Stimulated activated CD4-positive, alpha-beta T cell treated with anti-CD3 and anti-CD28 coated beads, TNF-alpha, amount 100 ng/mL, for 4 hours (primary cell): ENCODE results near the gene FRY.

ENCODE experiments used
- DNase-seq, 3 experiments: peaks; one replicate each; pipeline ENCODE4 v3.0.0-alpha.2; 2020; ENCODE audit warnings: low read depth in 3 of 3

The FRY gene

DNA sequence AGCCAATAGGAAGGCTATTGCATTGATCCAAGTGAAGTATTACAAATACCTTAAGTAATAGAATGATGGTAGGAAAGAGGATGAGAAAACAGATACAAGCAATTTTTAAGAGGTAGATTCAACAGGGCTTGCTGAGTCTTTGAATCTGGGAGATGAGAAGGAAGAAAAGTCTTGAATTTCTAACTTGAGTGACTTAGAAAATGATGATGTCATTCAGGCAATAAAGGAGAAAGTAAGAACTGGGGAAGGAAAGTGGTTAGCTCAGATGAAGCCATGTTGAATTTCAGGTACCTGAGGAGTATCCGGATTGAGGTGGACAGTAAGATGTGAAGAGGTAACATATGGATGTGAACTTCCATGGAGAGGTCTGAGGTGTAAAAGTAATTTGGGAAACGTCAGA is 15.5 kb upstream of the FRY start:
- no peak for DNase-seq

DNA sequence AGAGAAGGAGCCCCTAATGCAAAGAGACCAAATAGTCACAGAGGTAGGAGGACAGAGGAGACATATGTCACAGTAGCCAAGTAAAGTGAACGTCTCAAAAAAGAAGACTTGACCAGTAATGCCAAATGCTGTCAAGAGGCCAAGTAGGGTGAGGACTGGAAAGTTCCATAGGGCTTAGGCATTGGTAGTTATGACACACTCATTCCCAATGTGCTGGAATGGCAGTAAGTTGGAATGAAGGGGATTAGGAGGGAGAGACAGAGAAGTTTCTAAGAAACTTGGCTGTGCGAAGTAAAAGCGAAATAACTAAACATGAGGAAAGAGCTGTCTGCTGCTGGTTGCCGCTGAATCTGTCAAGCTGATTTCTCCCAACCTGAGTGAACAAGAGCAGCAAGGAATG is 14.9 kb upstream of the FRY start:
- no peak for DNase-seq

DNA sequence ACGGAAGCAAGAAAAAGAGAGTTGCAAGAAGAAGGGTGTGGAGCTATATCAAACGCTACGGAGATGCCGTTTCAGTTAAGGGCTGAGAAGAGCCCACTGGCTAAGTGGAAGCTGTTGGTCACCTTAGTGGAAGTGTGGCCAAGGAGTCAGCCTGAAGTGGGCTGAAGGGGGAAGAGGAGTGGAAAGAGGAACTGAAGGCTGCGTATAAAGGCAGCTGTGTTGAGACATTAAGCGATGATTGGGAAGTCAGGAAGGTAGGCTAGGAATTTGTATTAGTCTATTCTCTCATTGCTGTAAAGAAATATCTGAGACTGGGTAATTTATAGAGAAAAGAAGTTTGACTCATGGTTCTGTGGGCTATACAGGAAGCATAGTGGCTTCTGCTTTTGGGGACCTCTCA is 14.1 kb upstream of the FRY start:
- no peak for DNase-seq

DNA sequence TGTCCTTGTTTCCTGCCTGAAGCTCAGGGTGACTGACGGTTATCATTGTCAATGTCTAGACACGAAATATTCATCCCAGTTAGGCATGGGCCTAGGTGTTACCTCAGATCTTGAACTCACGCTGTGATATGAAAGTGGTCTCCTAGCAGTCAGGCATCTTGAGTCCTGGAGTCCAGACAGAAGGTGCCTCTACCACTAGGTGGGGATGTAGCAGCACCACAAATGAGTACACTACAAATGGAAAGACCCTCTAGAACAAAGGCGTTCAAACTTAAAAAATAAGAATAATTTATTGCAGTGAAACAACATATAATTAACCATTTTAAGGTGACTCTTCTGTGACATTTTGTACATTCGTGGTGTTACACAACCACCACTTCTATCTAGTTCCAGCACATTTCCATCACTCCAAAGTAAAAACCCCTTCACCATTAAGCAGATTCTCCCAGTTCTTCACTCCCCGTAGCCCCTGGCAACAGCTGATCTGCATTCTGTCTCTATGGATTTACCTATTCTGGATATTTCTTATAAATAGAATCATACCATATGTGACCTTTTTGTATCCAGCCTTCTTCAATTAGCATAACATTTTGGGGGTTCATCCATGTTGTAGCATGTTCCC is 11.9 kb upstream of the FRY start:
- DNase-seq: no peak

DNA sequence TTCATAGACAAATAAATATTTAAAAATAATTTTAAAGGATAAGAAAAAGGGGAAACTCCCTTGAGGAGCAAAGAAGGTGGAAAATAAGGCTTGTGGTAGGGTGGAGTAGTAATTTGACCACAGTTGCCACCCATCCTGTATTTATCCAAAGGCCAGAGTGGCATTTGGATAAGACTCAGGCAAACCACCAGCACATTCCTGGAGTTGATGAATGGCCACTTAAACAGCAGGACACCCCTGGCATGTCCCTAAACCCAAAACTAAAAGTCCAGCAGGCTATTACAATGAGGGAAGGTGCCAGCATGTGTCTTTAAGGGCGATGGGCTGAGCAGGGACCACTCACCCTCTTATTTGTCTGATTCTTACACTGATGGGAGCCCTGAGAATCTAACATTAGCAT is 9.8 kb upstream of the FRY start:
- DNase-seq: no peak

DNA sequence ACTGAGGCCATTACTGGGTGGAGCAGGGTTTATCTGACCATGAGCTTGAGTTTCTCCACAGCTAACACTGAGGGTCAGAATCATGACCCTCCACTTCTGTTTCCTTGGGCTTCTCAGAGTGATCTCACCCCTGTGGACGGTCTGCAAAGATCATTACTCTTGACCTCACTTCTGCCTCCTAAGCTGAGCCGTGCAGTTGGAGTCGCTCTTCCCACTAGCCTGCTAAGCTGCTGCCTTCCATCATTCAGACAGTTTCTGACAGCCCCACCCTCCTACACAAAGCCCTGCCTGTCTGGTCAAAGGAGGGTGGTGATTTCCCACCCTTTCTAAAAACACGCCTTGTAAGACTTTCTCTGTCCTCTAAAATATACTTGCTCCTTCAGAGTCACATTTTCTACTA is 9.3 kb upstream of the FRY start:
- DNase-seq: no peak

DNA sequence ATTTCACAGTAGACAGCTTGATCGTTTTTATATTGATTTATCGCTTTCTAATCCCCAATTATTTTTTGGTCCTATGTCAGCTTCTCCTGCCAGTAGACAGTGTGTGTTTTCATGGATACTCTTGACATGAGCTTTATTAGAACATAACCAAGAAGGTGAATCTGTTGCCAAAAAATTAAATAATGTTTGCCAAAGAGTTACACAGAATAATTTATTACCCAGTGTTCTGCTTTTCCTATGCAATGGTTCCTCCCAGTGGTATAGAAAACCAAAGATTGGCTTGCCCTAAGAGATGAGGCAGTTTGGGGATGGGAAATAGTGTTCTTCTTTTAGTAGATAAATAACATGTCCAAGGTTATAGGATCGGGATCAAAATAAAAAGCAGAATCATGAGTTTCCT is 8.5 kb upstream of the FRY start:
- DNase-seq: no peak

DNA sequence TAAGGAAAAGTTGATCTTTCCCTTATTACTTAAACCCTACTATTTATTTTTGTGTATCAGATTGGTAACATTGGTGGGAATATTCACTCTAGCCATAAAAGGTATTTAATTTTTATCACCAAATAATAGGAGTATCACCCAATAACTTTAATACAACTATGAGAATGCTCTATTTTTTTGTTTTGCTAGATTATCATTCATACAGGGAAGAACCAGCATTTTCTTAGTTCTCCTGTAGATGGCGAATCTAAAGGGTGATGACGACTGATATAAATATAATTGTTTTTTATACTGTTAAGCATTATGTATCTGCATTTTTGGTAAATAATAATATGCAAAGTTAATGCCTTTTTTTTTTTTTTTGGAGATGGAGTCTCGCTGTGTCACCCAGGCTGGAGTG is 7.9 kb upstream of the FRY start:
- no peak for DNase-seq

DNA sequence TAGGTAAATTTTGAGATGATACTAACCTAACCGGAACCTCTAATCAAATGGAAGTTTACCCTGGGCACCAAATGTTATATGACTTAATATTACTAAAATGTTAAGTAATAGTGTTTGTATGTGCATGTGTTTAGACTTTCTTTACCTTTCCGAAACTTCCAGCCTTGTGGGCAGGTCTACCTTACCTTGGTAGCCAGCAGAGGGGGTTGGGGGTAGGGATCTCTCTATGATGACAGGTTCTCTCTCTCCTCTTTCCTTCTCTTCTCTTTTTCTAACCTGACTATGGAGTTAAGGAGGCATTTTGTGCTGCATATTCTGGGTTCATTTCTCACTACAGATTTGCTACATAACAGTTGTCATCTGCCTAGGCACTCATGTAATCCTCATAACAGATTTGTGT is 6.8 kb upstream of the FRY start:
- DNase-seq: no peak

DNA sequence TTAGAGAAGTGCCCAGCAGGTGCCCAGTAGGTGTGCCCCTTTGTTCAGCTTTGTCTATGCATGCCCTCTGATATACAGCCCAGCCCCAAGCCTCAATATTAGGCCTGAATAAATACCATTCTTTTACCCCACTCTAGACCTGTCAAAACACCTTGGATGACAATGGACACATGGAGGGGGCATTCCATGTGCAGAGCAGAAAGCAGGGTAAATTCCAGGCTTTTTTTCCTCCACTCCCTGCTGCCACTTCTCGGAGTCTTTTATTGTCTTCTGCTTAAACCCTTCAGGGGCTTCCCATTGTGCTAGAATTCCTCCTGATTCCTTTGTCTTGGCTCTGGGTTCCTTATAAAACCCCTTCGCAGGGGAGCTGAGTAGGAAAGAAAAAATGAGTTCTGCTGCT is 5.8 kb upstream of the FRY start:
- DNase-seq: no peak

DNA sequence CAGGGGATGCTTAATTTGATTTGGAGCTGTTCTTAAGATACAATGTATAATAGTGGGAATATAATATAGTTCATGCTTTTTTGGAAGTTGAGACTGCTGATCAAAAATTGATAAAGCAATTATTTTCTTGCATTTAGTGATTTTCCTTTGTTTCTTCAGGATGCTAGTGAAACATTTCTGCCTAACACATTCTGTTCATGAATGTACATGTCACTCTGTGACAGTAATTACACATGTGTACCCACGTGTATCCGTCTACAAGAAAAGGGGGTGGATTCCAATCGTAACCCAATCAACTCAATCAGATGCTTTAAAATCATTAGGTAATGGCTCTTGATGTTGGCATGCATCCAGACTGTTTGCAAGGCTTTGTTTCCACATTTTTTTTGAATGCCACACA is 5.0 kb upstream of the FRY start:
- no peak for DNase-seq

DNA sequence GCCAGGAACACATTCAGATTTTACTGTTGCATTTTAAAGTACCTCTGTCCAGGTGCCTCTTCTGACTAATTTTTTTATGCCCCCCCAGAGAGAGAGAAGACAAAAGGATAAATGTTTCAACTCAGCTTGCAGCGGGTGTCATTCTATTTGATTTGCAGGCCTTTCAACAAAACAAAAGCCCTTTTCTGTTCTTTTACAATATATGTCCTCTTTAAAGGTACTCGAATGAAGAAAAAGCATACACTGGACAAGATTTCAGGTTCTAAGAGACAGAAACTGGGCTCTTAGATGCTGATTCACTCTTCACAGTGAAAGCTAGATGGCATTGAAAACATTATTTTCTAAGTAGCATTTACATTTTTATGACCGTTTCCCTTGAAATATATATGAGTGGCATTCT is 2.9 kb upstream of the FRY start:
- no peak for DNase-seq

DNA sequence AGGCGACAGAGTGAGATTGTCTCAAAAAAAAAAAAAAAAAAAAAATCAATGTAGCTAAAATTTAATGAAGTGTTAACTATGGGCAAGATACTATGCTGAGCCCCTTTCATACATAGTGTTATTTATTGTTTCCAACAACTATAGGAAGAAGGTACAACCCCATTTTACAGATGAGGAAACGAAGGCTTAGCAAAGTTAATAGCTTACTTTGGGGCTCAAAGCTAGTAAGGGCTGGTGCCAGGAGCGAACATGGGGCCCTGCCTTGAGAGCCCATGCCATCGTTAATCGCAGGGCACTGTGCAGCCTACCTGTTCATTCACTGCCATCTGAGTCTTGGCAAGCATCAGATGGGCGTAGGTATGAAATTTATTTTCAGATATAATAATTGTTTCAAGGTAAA is 1.9 kb upstream of the FRY start:
- DNase-seq: no peak

DNA sequence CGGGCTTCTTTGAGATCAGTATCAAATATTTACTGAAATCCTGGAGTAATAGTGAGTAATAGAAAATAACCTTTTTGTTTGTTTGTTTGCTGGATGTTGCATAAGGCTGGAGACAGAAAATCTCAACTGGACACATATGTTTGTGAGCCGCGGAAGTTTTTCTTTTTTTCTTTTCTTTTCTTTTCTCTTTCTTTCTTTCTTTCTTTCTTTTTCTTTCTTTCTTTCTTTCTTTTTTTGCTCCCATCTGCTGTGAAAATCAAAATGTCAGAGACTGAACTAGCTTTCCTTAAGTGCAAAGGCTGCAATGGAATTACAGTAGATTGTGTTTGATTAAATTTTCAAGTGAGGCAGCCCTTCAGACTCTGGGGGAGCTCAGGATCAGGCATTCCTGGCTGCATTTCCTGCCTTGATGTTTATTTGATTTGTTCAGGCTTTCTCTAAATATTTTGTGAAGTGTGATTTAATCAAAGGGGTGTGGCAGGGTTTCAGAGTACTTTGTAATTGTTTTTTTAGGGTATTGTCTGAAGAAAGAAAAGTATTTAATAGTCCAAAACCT is 319 bp downstream of the FRY start:
- DNase-seq: no peak

DNA sequence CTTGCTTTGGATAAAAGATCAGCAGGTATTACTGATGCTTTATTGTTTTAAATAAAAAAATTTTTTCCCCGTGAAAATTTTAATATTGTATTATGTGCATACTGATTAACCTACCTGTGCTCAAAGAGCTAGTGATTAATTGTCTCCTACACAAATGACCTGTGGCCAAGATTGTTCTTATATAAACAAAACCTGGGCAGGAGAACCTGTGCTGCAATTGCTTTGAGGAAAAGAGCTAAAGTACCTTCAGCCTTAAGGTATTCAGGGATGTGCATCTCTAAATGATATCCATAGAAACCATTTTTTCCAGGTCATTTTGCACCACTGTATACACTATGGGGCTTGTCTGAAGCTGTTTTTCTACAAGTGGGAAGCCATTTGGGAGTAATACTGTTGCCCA is 1.2 kb downstream of the FRY start:
- no peak for DNase-seq

DNA sequence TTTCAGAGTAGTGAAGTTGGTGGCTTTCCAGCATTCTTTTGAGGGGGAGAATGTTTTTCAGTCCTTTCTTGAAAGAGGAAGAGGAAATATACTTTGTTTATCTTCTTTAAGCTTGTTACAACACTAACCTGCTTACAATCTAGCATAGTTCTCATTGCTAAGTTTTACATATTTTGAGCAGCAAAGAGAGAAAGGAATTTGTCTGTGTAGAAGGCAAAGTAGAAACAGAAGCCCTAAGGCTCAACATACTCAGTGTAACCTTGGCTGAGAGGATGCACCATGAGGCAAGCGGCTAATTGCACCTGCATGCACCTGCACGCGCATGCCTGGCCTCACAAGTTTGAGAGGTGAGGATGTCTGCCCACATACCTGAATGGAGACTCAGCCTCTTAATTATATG is 2.2 kb downstream of the FRY start:
- DNase-seq: no peak

DNA sequence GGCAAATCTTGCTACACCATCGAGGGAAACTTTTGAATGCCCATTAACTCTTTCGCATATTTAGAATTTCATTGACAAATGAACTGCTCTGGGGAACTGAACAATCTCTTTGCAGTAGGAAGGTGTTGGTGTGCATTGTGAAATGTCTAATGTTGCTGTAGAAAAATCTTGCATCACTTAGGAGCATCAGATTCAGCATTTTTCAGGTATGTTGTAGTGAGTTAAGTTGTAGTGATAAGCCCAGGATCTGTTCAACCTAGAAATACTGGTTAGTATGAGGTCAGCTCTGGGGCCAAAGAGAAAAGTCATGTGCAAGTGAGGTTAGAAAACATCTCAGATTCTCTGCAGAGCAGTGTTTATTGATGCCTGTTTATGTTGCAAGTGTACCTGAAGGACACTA is 4.1 kb downstream of the FRY start:
- DNase-seq: no peak

DNA sequence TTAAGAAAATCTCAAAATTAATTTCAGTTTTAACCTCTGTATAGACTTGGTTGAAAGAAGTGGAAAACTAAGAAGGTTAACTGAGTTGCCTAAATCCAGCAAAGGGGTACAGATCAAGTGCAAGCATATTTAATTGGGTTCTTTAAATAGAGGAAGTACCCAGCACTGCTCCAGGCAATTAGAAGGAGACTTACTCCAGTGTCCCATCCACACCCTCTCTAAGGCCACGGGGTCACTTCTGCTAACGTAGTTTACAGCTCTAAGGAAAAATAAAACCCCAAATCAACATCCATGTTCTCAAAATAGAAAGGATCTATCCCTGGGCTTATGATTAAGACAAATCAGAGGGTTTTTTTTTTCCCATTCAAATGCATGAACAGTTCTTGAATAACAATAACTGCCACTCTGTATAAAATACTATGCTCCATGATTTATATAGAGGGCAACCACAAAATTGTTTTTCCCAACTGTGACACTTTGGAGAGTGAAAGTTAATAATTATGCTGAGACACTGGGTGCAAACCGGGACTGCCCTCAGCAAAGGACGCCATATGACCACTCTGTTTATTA is 4.6 kb downstream of the FRY start:
- DNase-seq: no peak

DNA sequence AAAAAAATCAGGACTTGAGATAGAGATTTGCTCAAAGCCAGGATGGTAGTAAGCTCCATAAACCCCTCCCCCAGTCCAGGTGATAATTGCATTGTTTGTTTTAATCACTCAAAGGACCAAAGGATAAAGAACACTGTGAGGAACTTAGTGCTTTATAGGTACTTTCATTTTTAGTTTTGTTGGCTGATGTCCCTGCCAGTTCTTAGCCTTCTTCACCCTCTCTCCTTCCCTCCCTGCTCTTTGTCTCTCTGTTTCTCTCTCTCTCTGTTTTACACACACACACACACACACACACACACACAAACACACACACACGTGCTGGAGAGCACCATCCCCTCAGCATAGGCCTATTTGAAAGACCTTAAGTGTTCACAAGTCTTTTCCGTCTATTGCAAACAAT is 5.2 kb downstream of the FRY start:
- DNase-seq: no peak

DNA sequence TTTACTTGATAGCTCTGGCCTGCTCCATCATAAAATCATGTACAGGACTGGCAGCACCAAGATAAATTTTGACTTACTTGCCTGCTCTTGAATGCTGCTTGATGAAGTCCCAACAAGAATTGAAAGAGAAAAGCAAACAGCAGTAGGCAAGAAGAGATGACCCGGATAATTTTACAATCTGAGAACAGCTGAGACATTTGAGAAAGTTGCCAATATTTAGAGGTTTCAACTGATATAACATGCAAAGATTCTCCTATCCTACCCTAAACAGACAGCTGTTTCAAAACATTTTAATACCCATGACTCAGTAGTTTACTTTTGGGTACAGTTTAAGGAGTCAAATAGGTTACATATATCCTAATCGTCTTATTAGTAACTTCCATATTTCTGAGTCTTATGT is 5.9 kb downstream of the FRY start:
- no peak for DNase-seq

DNA sequence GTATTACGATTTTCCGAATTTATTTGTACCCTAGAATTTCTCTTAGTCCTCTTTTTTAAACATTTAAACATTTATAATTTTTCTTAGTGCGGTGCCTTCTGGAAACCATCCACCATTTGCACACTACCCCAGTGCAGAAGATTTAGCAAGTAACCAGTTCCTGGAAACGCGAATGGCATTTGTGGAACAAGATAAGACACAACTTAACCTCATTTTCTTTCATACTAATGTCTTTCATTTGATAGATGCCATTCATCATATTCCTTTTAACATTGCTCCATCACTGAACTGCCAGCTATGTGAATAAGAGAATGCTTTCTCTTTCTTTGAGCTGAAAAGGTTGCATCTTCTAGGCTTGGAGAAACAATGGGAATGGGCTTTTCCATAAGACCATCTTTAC is 6.8 kb downstream of the FRY start:
- DNase-seq: no peak

DNA sequence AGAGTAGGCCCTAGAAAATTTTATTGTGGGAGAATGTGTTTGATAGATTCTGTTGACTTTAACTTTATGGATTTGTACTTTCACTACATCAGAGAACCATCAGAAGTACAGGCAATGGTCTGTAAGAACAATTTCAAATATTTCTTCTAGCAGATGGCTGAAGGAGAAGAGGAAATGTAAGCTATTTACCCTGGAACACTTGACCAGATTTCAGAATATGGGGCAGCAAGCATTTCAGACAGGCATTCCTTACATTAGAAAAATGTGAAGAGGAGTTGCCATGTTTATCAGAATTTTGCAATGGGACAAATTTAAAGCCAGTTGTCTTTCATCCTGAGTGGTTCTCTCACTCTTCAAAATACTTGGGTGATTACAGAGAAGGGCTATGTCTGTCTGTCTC is 7.5 kb downstream of the FRY start:
- no peak for DNase-seq

DNA sequence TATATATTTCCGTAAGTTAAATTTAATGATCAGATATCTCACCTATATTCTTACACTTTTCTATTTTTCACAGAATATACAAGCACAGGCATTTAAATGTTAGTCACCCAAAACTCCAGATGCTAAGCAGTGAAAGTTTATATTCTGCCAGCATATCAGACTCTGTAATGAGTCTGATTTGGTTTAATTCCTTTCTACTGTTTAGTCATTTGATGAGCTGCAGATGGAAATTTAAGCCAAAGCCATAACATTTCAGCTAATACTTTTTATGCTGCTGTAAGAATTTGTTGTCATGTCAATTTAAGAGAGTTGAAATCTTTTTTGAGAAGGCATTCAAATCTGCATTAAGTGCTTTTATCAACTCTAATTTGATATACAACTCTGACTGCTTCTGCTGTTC is 8.0 kb downstream of the FRY start:
- no peak for DNase-seq

DNA sequence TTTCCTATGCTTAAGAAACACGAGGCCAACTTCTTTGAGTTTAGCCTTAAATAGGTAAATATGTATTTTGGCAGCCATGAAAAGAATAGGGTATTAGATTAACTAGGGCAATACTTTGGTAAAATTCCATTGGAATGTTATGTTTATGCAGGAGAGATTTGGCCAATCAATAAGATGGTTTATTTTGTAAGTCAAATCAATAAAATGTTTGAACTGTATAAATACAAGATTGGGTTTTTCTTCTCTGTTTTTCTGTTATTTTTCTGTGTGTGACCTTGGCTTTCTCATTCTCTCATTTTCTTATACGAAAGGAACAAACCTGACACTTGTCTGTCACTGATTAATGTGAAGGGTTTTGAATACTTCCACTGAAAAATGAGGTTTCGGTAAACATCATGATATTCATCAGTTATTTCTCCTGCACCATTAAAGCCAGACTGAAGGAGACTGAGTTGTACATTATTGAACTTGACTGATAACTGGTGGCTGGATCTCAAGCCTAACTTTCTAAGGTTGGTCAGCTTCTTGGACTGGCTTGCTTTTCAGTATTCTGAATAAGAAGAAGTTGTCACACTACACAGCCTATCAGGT is 8.6 kb downstream of the FRY start:
- DNase-seq: no peak
